GM12878 (cell line): ENCODE results near the gene EHF.

Experiments
- ATF3 ChIP-seq: IDR thresholded peaks from 2 replicates; pipeline ENCODE4 v1.6.1; 2011; ENCODE audit warnings: low read depth, mild to moderate bottlenecking, low read length, moderate library complexity, borderline replicate concordance; ENCODE audit errors: extremely low read depth
- EED ChIP-seq: sonication (generic); IDR thresholded peaks from 2 replicates; pipeline ENCODE4 v1.6.1; 2016; ENCODE audit warnings: antibody characterized with exemption, low read depth
- NR2C2 ChIP-seq: IDR thresholded peaks from 2 replicates; pipeline ENCODE4 v1.6.1; 2011; ENCODE audit warnings: borderline replicate concordance, low read depth; ENCODE audit not compliant: control insufficient read depth, insufficient read length
- POLR2AphosphoS5 ChIP-seq: IDR thresholded peaks from 2 replicates; pipeline ENCODE4 v1.6.1; 2011; ENCODE audit warnings: mild to moderate bottlenecking, low read length, inconsistent platforms
- RCOR1 ChIP-seq: conservative IDR thresholded peaks from 2 replicates; pipeline ENCODE4 v1.6.1; 2012; ENCODE audit warnings: low read depth, low read length, improper control_type of control experiment
- USF1 ChIP-seq: IDR thresholded peaks from 2 replicates; pipeline ENCODE4 v1.6.1; 2011; ENCODE audit warnings: borderline replicate concordance, low read depth, mild to moderate bottlenecking, moderate library complexity, mixed read lengths, low read length; ENCODE audit not compliant: insufficient read depth; ENCODE audit errors: extremely low read length
- ZNF274 ChIP-seq: IDR thresholded peaks from one replicate; pipeline ENCODE4 v1.8.0; 2011; ENCODE audit not compliant: insufficient read length, insufficient read depth

GRCh38 chr11:34588701-34589100 lies 32.2 kb upstream of the EHF start:
- TF ChIP-seq NR2C2, result no peak
- TF ChIP-seq USF1, result no peak
- no peak for TF ChIP-seq ATF3
- no peak for TF ChIP-seq EED
- no peak for TF ChIP-seq POLR2AphosphoS5
- TF ChIP-seq RCOR1, result no peak
- no peak for TF ChIP-seq ZNF274
